ENCODE measurements around the gene WFDC12.

Gene WFDC12

DNA sequence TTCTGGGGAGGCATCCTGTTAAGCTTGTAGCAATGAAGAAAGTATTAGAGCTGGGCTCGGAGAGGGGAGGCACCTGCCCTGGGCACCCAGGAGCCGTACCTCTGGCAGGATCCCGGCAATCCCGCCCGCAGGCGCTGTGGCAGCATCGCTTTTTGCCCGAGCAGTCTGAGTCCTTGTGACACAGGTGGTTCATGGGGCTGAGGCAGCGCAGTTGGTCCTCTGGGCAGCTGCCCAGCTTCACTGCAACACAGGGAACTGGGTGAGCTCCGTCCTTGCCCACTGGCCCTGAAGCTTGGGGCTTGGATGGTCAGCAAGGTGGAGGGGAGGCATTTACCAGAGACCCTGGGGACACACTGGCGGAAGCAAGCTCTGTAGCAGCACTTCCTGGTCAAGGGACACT, 14.0 kb downstream of the WFDC12 start:
- FAIRE-seq: no peak
- no peak for DNase-seq (ENCODE audit: insufficient read length, low spot score)
- TF ChIP-seq POU2F2 (IDR thresholded peaks at IDR 0.05; ENCODE audit: low read depth, low read length) (no peak), POLR2AphosphoS5 (IDR thresholded peaks at IDR 0.05; ENCODE audit: low read depth, low read length) (no peak), PAX5 (IDR thresholded peaks at IDR 0.05; ENCODE audit: insufficient read depth, low read length, severe bottlenecking) (no peak), SPI1 (IDR thresholded peaks at IDR 0.05; ENCODE audit: low read depth, low read length) (no peak), TAF1 (IDR thresholded peaks at IDR 0.05; ENCODE audit: low read depth, low read length) (no peak), POLR2A (IDR thresholded peaks at IDR 0.05; ENCODE audit: low read depth, low read length) (no peak)

DNA sequence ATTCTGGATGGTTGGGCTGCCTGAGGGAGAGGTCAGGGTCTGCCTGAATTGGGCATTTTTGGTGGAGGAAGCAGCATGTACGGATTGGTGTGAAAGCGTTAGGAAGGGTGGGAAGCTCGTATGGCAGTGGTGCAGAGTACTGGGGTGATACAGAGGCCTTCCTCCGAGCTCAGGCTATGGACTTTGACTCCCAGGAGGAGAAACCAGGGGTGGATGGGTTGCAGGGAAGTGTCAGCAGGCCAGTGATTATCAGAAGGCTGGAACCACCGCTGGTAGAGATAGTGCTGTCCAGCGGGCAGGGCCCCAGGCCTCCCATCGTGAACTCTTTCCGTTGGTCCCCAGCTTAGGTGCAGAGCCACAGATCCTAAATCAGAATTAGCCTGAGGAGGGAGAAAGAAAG, 14.6 kb downstream of the WFDC12 start:
- TF ChIP-seq PAX5 (IDR thresholded peaks at IDR 0.05; ENCODE audit: insufficient read depth, low read length, severe bottlenecking) (no peak), TAF1 (IDR thresholded peaks at IDR 0.05; ENCODE audit: low read depth, low read length) (no peak), POLR2AphosphoS5 (IDR thresholded peaks at IDR 0.05; ENCODE audit: low read depth, low read length) (no peak), SPI1 (IDR thresholded peaks at IDR 0.05; ENCODE audit: low read depth, low read length) (no peak), POLR2A (IDR thresholded peaks at IDR 0.05; ENCODE audit: low read depth, low read length) (no peak), POU2F2 (IDR thresholded peaks at IDR 0.05; ENCODE audit: low read depth, low read length) (no peak)
- FAIRE-seq (no peak), DNase-seq (ENCODE audit: insufficient read length, low spot score) (no peak)

DNA sequence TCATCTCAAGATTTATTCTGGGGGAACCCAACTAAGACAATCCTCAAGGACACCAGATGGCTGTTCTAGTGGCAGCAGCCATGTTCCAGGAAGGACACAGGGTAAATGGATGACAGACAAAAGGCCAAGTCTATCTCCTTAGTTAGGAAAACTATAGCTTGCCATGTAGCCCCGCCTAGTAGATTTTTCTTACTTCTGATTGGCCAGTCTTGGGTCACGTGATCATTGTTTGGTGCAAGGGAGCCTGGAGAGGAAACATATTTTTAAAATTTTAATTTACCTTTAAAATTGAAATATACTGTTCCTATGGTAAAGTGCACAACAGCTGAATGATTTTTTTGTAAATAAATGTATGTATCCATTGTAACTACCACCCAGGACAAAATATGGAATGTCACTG, 18.9 kb downstream of the WFDC12 start:
- TF ChIP-seq POLR2A (IDR thresholded peaks at IDR 0.05; ENCODE audit: low read depth, low read length) (no peak), TAF1 (IDR thresholded peaks at IDR 0.05; ENCODE audit: low read depth, low read length) (no peak), POU2F2 (IDR thresholded peaks at IDR 0.05; ENCODE audit: low read depth, low read length) (no peak), PAX5 (IDR thresholded peaks at IDR 0.05; ENCODE audit: insufficient read depth, low read length, severe bottlenecking) (no peak), SPI1 (IDR thresholded peaks at IDR 0.05; ENCODE audit: low read depth, low read length) (no peak), POLR2AphosphoS5 (IDR thresholded peaks at IDR 0.05; ENCODE audit: low read depth, low read length) (no peak)
- DNase-seq (ENCODE audit: insufficient read length, low spot score) (no peak), FAIRE-seq (no peak)

DNA sequence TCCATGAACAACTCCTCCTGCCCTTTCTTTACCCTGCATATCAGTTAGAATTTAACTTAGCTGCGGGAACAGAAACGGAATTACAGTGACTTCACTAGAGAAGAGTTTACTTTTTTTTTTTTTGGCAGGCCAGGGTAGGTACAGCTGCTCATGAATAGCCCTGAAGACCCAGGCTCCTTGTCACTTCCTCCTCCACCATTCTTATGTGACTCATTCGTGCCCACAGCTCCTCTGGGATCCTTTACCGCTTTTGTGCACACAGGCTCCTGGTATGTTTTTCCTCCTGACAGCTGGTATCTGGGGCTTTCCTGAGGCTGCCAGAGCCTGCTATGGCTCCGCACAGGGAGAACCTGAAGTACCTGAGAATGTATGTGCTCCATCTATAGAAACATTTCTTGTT, 19.5 kb downstream of the WFDC12 start:
- TF ChIP-seq POLR2AphosphoS5 (IDR thresholded peaks at IDR 0.05; ENCODE audit: low read depth, low read length): no peak
- TF ChIP-seq POLR2A (IDR thresholded peaks at IDR 0.05; ENCODE audit: low read depth, low read length): no peak
- TF ChIP-seq SPI1 (IDR thresholded peaks at IDR 0.05; ENCODE audit: low read depth, low read length): no peak
- no peak for TF ChIP-seq PAX5 (IDR thresholded peaks at IDR 0.05; ENCODE audit: insufficient read depth, low read length, severe bottlenecking)
- no peak for TF ChIP-seq POU2F2 (IDR thresholded peaks at IDR 0.05; ENCODE audit: low read depth, low read length)
- FAIRE-seq (no peak), DNase-seq (ENCODE audit: insufficient read length, low spot score) (no peak)

DNA sequence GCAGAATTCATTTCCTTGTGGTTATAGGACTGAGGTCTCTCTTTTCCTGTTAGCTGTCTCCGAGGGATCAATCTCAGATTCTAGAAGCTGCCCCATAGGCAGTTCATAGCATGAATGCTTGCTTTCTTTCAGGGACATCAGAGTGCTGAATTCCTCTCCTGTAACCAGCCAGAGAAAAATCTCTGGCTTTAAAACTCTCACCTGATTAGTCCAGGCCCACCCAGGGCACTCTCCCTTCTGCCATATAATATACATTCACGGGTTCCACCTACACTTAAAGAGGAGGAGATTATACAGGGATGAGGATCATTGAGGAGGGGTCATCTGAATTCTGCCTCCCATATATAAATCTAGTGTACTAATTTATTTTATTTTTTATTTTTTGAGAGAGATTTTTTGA, 21.2 kb downstream of the WFDC12 start:
- no peak for DNase-seq (ENCODE audit: insufficient read length, low spot score)
- FAIRE-seq: no peak
- TF ChIP-seq POU2F2 (IDR thresholded peaks at IDR 0.05; ENCODE audit: low read depth, low read length): no peak
- TF ChIP-seq TAF1 (IDR thresholded peaks at IDR 0.05; ENCODE audit: low read depth, low read length): no peak
- TF ChIP-seq SPI1 (IDR thresholded peaks at IDR 0.05; ENCODE audit: low read depth, low read length): no peak
- TF ChIP-seq PAX5 (IDR thresholded peaks at IDR 0.05; ENCODE audit: insufficient read depth, low read length, severe bottlenecking): no peak
- no peak for TF ChIP-seq POLR2A (IDR thresholded peaks at IDR 0.05; ENCODE audit: low read depth, low read length)
- TF ChIP-seq POLR2AphosphoS5 (IDR thresholded peaks at IDR 0.05; ENCODE audit: low read depth, low read length): no peak

DNA sequence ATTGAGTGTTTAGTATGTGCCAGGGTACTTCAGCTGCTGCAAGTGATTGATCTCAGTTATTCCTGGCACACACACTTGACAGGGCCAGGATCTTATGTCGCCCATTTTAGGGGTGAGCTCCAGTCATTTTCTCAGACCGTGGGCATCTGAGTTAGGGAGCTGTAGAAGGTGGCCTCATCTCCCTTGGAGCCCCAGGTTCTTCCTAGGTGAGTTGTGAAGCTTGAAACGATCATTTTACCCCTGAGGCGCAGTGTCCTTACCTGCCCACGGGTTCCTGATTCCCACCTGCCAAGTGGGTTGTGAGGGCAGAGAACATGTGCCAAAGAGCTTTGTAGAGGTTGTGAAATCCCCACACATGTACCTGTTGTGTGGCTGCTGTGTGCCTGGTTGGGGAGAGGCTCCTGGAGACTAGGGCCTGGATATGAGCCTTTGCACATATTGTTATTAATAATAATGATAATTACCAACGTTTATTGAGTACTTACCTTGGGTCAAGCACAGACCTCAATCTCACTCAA, 22.9 kb downstream of the WFDC12 start:
- FAIRE-seq (no peak), DNase-seq (ENCODE audit: insufficient read length, low spot score) (no peak)
- TF ChIP-seq POLR2A (IDR thresholded peaks at IDR 0.05; ENCODE audit: low read depth, low read length) (no peak), POLR2AphosphoS5 (IDR thresholded peaks at IDR 0.05; ENCODE audit: low read depth, low read length) (no peak), TAF1 (IDR thresholded peaks at IDR 0.05; ENCODE audit: low read depth, low read length) (no peak)

DNA sequence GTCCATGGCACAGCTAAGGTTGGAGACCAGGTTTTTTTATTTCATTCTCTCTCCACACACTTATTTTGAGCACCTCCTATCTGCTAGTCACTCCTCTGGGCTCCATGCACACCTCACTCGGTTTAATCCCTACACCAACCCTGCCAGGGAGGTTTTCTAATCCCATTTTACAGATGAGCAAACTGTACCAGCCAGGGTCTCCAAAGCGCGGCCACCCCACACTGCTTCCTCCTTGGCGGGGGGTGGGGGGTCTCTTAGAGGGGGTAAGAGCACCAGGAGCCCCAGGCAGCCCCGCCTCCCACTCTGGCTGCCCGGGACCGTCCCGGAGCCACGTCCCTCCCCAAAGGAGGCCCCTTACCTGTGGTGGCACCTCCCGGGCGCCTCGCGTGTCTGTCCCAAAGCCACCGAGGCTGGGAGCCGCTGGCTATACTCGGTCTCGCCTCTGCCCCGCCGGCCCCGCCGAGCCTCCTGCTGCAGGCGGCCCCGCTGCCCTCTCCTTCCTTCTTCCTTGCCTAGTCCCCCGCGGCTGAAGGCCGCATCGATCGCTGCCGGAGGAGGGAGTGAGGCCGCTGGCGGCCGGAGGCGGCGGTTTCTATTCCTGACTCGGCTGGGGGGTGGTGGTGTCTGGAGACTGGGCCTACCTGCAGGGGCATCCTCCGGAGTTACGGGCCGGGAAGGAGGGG, 23.6 kb downstream of the WFDC12 start, which contains the start of gene KCNS1:
Gene KCNS1 (minus strand): TSS at position 565 of the 683 bp plus-strand sequence. CDS start 1,891 bp downstream, outside the sequence.
- no peak for TF ChIP-seq POU2F2 (IDR thresholded peaks at IDR 0.05; ENCODE audit: low read depth, low read length)
- TF ChIP-seq TAF1 (IDR thresholded peaks at IDR 0.05; ENCODE audit: low read depth, low read length): no peak
- no peak for TF ChIP-seq SPI1 (IDR thresholded peaks at IDR 0.05; ENCODE audit: low read depth, low read length)
- no peak for TF ChIP-seq POLR2AphosphoS5 (IDR thresholded peaks at IDR 0.05; ENCODE audit: low read depth, low read length)
- no peak for TF ChIP-seq POLR2A (IDR thresholded peaks at IDR 0.05; ENCODE audit: low read depth, low read length)
- no peak for TF ChIP-seq PAX5 (IDR thresholded peaks at IDR 0.05; ENCODE audit: insufficient read depth, low read length, severe bottlenecking)
- FAIRE-seq: no peak
- DNase-seq (ENCODE audit: insufficient read length, low spot score): no peak

DNA sequence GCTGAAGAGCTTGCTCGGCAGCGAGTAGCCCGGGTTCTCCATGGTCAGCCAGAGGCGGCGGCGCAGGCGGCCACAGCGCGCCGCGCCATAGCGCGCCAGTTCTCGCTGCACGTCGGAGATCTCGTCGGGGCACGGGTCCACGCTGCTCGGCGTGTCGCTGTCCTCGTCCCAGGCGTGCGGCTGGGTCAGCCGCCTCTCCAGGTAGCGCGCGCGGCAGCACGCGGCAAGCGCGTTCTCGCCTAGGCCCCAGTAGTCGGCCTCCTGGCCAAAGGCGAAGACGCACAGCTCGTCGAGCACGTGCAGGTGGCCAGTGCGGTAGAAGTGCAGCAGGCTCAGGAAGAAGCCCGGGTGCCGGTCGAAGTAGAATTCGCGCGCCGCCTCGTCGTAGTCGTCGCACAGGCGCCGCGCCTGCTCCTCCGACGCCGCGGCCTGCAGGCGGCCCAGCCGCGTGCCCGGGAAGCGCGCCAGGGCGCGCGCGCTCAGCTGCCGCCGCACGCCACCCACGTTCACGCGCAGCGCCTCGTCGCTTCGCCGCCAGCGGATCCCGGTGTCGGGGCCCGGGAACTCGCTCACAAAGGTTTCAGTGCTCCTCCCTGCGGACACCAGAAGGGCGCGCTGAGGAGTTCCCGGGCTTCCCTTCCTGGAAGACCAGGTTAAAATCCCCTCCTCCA, 26.0 kb downstream of the WFDC12 start:
- TF ChIP-seq SPI1 (IDR thresholded peaks at IDR 0.05; ENCODE audit: low read depth, low read length) (no peak), POLR2AphosphoS5 (IDR thresholded peaks at IDR 0.05; ENCODE audit: low read depth, low read length) (no peak), PAX5 (IDR thresholded peaks at IDR 0.05; ENCODE audit: insufficient read depth, low read length, severe bottlenecking) (no peak), POU2F2 (IDR thresholded peaks at IDR 0.05; ENCODE audit: low read depth, low read length) (no peak), TAF1 (IDR thresholded peaks at IDR 0.05; ENCODE audit: low read depth, low read length) (no peak), POLR2A (IDR thresholded peaks at IDR 0.05; ENCODE audit: low read depth, low read length) (no peak)

DNA sequence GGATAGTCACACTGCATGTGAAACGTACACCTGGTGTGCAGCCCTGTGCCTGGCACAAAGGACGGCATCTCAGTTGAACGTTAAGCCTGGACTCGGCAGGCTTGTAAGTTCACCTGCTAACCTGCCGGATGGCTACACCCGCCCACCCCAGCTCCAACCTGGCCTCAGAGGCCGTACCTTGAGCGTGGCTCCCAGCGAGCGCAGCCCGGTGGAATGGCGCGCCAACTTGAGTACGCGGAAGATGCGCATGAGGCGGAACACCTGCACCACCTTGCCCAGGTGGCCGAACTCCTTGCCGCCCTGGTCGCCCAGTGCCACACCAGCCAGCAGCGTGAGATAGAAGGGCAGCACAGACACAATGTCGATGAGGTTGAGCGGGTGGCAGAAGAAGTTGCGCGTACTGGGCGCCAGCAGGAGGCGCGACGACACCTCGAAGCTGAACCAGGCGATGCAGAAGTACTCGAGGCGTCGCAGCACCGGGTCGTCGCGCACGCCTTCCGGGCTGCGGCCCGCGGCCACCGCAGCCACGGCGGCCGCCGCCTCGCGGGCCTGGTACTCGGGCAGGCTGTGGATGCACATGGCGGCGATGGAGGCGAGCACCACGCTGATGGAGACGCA, 26.7 kb downstream of the WFDC12 start:
- DNase-seq (ENCODE audit: insufficient read length, low spot score) (peak; percentile 53), FAIRE-seq (peak; percentile 51)
- TF ChIP-seq POLR2A (IDR thresholded peaks at IDR 0.05; ENCODE audit: low read depth, low read length) (no peak), POLR2AphosphoS5 (IDR thresholded peaks at IDR 0.05; ENCODE audit: low read depth, low read length) (no peak), PAX5 (IDR thresholded peaks at IDR 0.05; ENCODE audit: insufficient read depth, low read length, severe bottlenecking) (no peak), SPI1 (IDR thresholded peaks at IDR 0.05; ENCODE audit: low read depth, low read length) (no peak), TAF1 (IDR thresholded peaks at IDR 0.05; ENCODE audit: low read depth, low read length) (no peak), POU2F2 (IDR thresholded peaks at IDR 0.05; ENCODE audit: low read depth, low read length) (no peak)

More for the DNA sequence above, 26.0 kb downstream of the WFDC12 start:
- FAIRE-seq (no peak), DNase-seq (ENCODE audit: insufficient read length, low spot score) (no peak)

All from GM12891 (cell line).